ENCODE measurements around the gene GLTP.
A peak's percentile ranks its signal among the peaks of the same experiment; 100 is the strongest.
"Not testable (repeated sequence)": the region's sequence is repeated elsewhere in the genome, so short reads cannot be mapped to it uniquely, and the experiment has no call there.

GLTP gene

GRCh38 chr12:109877504-109878246 is 2.7 kb downstream of the GLTP start:
- no peak for DNase-seq (ENCODE audit: low spot score)

DNA sequence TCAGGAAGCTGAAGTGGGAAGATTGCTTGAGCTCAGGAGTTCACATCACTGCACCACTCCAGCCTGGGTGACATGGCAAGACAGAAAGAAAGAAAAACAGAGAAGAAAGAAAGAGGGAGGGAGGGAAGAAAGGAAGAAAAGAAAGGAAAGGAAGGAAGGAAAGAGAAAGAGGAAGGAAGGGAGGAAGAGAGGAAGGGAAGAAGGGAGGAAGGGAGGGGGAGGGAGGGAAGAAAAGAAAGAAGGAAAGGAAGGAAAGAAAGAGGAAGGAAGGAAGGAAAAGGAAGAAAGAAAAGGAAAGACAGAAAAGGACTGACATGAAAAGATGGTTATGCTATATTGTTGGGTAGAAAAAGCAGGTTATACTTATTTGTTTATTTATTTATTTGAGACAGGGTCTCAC is 3.9 kb downstream of the GLTP start:
- no peak for DNase-seq (ENCODE audit: low spot score)

- DNase-seq (ENCODE audit: low spot score): no peak
Measured at GRCh38 chr12:109875572-109876131, 4.7 kb downstream of the GLTP start.

DNA sequence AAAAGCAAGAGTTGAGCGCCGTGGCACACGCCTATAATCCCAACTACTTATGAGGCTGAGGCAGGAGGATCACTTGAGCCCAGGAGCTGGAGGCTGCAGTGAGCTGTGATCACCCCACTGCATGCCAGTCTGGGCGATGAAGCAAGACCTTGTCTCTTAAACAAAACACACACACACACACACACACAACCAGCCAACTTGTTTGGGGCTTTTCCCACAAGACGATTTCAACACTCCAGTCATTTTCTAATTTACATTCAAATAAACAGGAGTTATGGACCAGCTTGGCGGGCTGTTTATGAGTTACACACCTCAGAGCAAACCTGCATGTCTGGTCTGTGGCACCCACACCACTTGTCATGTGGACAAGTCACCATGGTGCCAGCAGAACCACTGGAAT is 6.7 kb downstream of the GLTP start:
- DNase-seq (ENCODE audit: low spot score): no peak

GRCh38 chr12:109871668-109872314 is 8.6 kb downstream of the GLTP start:
- no peak for DNase-seq (ENCODE audit: low spot score)

DNA sequence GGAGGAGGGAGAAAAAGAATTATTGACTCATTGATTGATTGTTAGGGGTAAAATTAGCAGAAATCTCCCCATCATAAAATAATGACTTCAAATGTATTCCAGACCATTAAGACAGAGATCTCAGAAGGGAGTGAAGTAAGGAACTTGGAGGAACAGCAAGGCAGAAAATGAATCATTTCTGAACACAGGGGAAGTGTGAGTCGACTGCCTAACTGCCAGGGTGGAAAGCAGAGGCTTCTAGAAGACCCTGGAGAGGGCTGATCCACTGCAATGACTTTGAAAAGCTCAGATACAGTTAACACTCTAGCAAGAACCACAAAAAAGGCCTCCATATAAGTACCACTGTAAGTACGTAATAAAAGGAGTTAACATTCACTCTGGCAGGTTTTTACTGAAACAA is 9.7 kb downstream of the GLTP start:
- no peak for DNase-seq (ENCODE audit: low spot score)

GRCh38 chr12:109868182-109869051 is 11.9 kb downstream of the GLTP start:
- DNase-seq (ENCODE audit: low spot score): no peak

DNA sequence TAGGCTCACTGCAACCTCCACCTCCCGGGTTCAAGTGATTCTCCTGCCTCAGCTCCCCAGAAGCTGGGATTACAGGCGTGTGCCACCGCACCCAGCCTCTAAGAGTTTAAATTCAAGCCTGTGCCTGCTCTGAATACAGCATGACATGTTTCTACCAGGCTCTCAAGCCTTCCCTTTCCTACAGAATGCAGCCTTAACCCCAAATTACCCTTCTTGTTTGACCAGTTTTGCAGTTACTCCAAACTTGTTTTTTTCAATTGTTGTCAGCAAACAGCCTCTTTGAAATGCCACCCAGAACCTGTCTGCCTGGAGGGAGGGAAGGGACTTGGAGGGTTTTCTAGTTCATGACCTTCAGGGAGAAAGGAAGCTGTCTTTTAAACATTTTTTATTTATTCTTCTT is 15.4 kb downstream of the GLTP start:
- no peak for DNase-seq (ENCODE audit: low spot score)

GRCh38 chr12:109863847-109864712 is 16.3 kb downstream of the GLTP start:
- no peak for DNase-seq (ENCODE audit: low spot score)

DNA sequence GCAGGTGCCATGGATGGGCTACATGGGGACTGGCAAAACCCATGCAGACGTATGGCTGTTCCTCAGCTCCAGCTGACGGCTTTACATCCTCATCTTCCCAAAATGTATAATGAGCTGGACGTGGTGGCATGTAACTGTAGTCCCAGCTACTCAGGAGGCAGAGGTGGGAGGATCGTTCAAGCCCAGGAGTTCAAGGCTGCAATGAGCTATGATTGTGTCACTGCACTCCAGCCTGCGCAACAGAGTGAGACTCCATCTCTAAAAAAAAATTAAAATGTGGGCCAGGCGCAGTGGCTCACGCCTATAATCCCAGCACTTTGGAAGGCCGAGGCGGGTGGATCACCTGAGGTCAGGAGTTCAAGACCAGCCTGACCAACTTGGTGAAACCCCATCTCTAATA is 17.9 kb downstream of the GLTP start:
- not testable (repeated sequence) for DNase-seq (ENCODE audit: low spot score)

DNA sequence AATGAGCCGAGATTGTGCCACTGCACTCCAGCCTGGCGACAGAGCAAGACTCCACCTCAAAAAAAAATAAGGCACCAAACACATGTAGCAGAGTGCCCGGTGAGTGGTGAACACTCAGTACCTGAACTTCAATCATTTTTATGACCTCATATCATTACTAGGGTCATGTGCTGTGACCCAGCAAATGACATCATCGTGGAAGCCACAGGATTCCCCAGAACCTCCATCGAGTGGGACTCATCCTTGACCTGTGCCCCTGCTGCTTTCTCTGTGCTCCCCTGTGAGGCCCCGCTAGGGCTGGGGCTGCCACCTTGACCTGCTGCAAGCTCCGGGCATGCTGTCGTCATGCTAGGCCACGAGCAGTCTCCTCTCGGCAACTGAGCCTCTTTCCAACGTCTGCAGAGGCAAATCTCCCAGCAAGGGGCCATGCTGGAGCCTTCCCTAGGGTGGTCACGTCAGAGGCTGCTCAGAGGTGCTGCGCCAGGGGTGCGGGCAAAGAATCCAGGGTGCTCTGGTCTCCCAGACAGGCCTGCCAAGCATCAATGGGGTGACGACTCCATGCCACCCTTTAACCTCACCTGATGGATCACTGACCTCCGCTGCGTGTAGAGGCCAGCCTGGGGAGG is 18.5 kb downstream of the GLTP start:
- DNase-seq (ENCODE audit: low spot score): no peak

DNA sequence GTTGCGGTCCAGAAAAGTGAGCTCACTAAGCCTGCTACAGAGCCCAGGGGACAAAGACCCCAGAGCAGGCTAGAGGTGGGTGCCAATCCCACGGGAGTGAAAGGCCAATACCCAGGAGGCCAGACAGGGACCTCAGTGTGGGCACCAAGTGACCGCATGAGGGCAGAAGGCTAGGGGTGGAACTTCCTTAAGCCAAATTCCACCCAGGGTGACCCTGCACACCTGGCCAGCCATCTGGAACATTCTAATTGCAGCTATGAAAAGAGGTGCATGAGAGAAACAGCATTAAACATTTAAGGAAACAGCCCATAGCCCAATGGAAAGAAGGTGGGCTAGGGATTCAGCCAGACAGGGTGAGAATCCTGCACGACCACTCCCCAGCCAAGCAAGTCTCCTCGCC is 19.4 kb downstream of the GLTP start:
- no peak for DNase-seq (ENCODE audit: low spot score)

DNA sequence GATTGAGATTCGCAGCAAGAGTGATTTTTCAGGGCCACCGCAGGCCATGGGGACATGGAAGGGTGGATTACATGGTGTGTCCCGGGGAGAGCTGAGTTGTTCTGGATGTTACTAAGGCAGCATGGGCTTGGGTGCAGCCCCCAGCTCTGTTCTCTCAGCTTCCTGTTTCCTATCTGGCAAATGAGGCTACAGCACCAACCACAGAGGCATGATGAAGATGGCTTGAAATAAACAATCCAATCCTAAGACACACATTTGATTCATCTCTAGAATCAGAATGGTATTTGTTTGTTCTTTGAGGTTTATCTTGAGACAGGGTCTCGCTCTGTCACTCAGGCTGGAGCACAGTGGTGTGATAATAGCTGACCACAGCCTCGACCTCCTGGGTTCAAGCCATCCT is 21.6 kb downstream of the GLTP start:
- no peak for DNase-seq (ENCODE audit: low spot score)

GRCh38 chr12:109857715-109858114 is 22.6 kb downstream of the GLTP start:
- no peak for DNase-seq (ENCODE audit: low spot score)

DNA sequence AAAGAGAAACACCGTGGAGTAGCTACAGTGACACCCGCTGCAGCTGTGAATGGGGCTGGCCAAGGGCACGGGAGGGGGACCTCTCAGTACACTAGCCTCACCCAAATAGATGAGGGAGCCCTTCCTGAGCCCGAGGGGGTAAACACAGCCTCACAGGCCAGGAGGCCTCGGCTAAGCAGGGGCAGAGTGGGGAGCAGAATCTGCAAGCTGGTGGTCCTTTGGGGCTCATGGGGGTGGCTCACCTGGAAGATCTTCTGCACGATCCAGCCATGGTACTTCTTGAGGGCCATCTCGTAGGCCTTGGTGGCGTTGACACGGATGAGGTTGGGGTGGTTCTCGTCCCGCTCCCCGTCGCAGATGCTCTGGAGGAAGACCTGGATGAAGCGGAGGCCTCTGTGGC is 25.0 kb downstream of the GLTP start:
- no peak for DNase-seq (ENCODE audit: low spot score)

GRCh38 chr12:109850518-109850917 is 29.8 kb downstream of the GLTP start:
- DNase-seq (ENCODE audit: low spot score): not testable (repeated sequence)

DNA sequence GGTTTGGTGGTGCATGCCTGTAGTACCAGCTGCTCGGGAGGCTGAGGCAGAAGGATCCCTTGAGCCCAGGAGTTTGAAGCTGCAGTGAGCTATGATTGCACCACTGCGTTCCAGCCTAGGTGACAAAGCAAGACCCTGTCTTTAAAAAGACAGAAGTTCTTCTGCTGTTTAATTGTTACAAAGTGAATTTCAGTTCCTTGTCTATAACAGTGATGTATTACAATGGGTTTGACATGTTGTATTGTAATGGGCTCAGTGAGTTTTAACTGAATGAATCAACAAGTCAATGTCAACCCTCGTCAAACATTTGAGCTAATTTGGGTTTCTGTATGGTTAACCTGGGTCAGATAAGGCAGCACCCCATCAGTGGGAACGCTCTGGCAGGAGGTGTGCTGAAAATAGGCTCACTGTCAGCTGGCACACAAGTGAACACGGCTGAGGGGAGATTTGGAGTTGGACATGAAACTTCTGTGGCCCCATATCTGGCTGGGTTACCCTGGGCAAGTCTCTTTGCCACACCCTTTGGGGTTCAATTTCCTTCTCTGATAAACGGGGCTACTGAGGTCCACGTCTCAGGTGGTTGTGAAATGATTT is 33.1 kb downstream of the GLTP start:
- no peak for DNase-seq (ENCODE audit: low spot score)

GRCh38 chr12:109845824-109846205 is 34.5 kb downstream of the GLTP start:
- DNase-seq (ENCODE audit: low spot score): no peak

GRCh38 chr12:109844983-109845823 is 35.1 kb downstream of the GLTP start:
- DNase-seq (ENCODE audit: low spot score): peak; percentile 80

- no peak for DNase-seq (ENCODE audit: low spot score)
Measured at GRCh38 chr12:109844091-109844490, 36.2 kb downstream of the GLTP start.
